Aorta (tissue), 5 donors: ENCODE results near the gene SYNGR1. TPM values are rescaled to one million over a fixed set of nuclear protein-coding genes. Genes with fewer than 3 reads are reported as not detected.

Experiments used
- ATAC-seq: fragments of 200-7000 bp; cut with Tn5 transposase; one replicate; pipeline ENCODE4 v1.9.1; 2022; ENCODE audit warnings: moderate library complexity; ENCODE audit not compliant: low FRiP score
- DNase-seq, 2 donors: peaks; one replicate each; pipeline ENCODE4 v3.0.0-alpha.2; 2020
- H3K27ac ChIP-seq, 2 donors: one replicate each; pipeline ENCODE4 v1.5.1; 2013; ENCODE audit warnings: low read length in 2 of 2, mild to moderate bottlenecking in 2 of 2, moderate library complexity in 2 of 2, control low read depth in 1 of 2, inconsistent platforms in 1 of 2, low read depth in 1 of 2
- H3K27me3 ChIP-seq, 2 donors: one replicate each; pipeline ENCODE4 v1.6.1; 2013; ENCODE audit warnings: control low read depth in 1 of 2, low read length in 1 of 2, mild to moderate bottlenecking in 1 of 2, moderate library complexity in 1 of 2; ENCODE audit not compliant: insufficient read depth in 2 of 2, control insufficient read depth in 1 of 2
- H3K36me3 ChIP-seq, 2 donors: one replicate each; pipeline ENCODE4 v1.6.1; 2013; ENCODE audit warnings: control low read depth in 1 of 2, low read length in 1 of 2, mild to moderate bottlenecking in 1 of 2; ENCODE audit not compliant: insufficient read depth in 2 of 2, control insufficient read depth in 1 of 2
- H3K4me1 ChIP-seq, 2 donors: one replicate each; pipeline ENCODE4 v1.6.1; 2013; ENCODE audit warnings: low read length in 2 of 2, control low read depth in 1 of 2, mild to moderate bottlenecking in 1 of 2, moderate library complexity in 1 of 2; ENCODE audit not compliant: insufficient read depth in 2 of 2, control insufficient read depth in 1 of 2
- H3K4me3 ChIP-seq, 2 donors: one replicate each; pipeline ENCODE4 v1.5.1; 2013; ENCODE audit warnings: low read length in 2 of 2, control low read depth in 1 of 2, mild to moderate bottlenecking in 1 of 2
- H3K9me3 ChIP-seq: one replicate; pipeline ENCODE4 v1.6.1; 2013; ENCODE audit warnings: mild to moderate bottlenecking, low read length; ENCODE audit not compliant: control insufficient read depth
- WGBS, 2 donors: extraction: QIAGEN DNeasy Blood & Tissue Kit; methylation state at CpG; one replicate each; pipeline ENCODE4 v1.1.7; 2013; 5-methylcytosine and 5-hydroxymethylcytosine counted together
- intact Hi-C, 2 donors: fragments of 100-400 bp; cut with DNase I; formaldehyde crosslinking; loops; one replicate each; pipeline versions ENCODE4 v1.14.2 to v1.15.0; 2022
- polyA plus RNA-seq, 2 donors: library from polyadenylated mRNA; stranded (reverse); fragments of 200-250 nt; gene quantifications; one replicate each; pipeline ENCODE4 v1.2.3, GENCODE V29; 2013
- total RNA-seq, 2 donors: library from RNA; stranded (reverse); fragmentation: NEBNext Ultra II Directional; extraction: Animal tissue kit (Norgen Biotek cat#: 25700); gene quantifications; one replicate each; pipeline ENCODE4 v1.2.1, GENCODE V29; 2021
- donor health status: healthy with polysubstance abuse.
- donor health status: Bipolar disorder and iron deficiency.
- donor health status: DM: no; HTN: no; CAD: no.
- donor health status: DM: no; HTN: no; CAD: no.
- donor health status: DM: yes; HTN: yes; CAD: no.

The SYNGR1 gene
- total and polyA plus RNA-seq, 4 donors, result 5.1 to 26.7 (median 17.0) TPM

GRCh38 chr22:39306456-39307361 lies 43.1 kb upstream of the SYNGR1 start:
- H3K4me3 ChIP-seq, result no peak overlapping the region
- ATAC-seq (no peak), DNase-seq (peak in 1 of 2 donors; percentile 71)
- WGBS, 2 donors, result 82 to 84% methylated on average over 14 of the region's 14 CpGs
- no peaks in the 10 kb centered on the region for H3K36me3 ChIP-seq
- intact Hi-C loops, result no loop called here
- no peaks in the 10 kb centered on the region for H3K9me3 ChIP-seq
- H3K27ac ChIP-seq, result no peak overlapping the region
- no peaks in the 10 kb centered on the region for H3K4me1 ChIP-seq
- no peaks in the 10 kb centered on the region for H3K27me3 ChIP-seq

DNA sequence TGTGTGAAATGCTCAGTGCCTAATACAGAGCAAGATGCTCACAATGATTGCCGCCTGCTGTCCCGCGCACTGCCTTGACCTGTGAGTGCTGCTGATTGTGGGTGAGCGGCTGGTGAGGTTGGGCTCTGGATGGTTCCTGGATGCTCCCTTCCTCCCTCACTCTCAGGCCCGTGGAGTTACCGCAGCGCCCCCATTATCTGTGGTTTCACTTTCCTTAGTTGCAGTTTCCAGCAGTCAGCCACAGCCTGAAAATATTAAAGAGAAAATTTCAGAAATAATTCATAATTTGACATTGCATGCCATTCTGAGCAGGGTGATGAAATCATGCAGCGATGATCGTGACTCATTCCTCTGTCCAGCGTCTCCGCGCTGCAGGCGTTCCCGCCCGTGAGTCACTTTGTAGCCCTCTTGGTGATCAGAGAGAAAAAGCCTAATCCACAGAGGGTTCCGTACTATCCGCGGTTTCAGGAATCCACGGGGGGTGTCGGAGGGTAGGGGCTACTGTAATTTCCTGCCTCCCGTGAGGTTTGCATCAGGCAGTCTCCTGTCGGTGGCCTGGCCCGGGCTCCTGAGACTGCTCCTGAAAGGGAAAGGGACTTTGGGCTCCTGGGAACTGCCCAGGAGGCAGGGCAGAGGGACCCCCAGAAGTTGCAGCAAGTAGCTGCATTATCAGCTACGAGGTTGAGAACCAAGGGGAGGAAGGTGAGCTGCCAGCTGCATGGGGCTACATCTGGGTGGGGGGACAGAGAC lies 41.0 kb upstream of the SYNGR1 start:
- no peaks in the 10 kb centered on the region for H3K4me1 ChIP-seq
- no peaks in the 10 kb centered on the region for H3K27me3 ChIP-seq
- H3K9me3 ChIP-seq, result no peaks in the 10 kb centered on the region
- H3K36me3 ChIP-seq, result peaks cover 4 to 12% of the 10 kb centered on the region in 2 donors
- peak; percentile 75 for ATAC-seq
- H3K4me3 ChIP-seq, result no peak overlapping the region
- 21 to 22% methylated on average over 24 of the region's 24 CpGs for WGBS, 2 donors
- peak overlapping the region in 1 of 2 donors; percentile 53 for H3K27ac ChIP-seq
- peak; percentile 90 to 93 for DNase-seq
- intact Hi-C loops, result no loop called here

DNA sequence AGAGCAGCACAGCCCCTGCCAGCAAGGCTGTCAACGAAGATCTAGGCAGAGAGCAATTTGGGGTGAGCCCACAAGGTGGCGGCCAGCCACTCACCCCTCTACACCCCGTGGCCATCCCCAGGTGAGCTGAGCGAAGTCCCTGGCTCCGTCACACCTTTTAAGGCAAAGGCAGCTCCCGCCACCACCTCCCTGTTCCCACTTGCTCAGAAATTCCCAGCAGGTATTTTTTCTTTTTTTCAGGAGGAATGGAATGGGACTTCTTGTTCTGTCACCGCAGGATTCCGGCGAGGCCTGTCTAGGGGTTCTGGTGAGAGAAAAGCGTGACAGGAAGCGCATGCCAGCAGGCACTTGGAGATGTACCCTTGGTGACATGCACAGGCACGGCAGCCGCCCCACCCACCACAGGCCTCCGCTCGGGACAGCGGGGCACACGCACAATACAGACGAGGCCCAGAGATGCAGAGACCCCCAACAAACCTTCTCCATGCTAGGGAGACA lies 40.4 kb upstream of the SYNGR1 start:
- peak in 1 of 2 donors; percentile 76 for DNase-seq
- Histone ChIP-seq H3K27ac (no peak overlapping the region), H3K4me3 (no peak overlapping the region), H3K36me3 (peaks cover 4 to 18% of the 10 kb centered on the region in 2 donors), H3K27me3 (no peaks in the 10 kb centered on the region), H3K9me3 (no peaks in the 10 kb centered on the region), H3K4me1 (no peaks in the 10 kb centered on the region)
- ATAC-seq, result no peak
- intact Hi-C loops, result no loop called here
- WGBS, 2 donors, result 84 to 90% methylated on average over 18 of the region's 18 CpGs

- H3K4me3 ChIP-seq, result no peak overlapping the region
- 81% methylated on average over 16 of the region's 16 CpGs for WGBS, 2 donors
- ATAC-seq, result no peak
Measured at GRCh38 chr22:39309881-39310714, 39.7 kb upstream of the SYNGR1 start.

GRCh38 chr22:39311592-39312400 lies 38.0 kb upstream of the SYNGR1 start:
- WGBS, 2 donors, result 86 to 90% methylated on average over 19 of the region's 19 CpGs
- Histone ChIP-seq H3K4me3 (no peak overlapping the region), H3K9me3 (no peaks in the 10 kb centered on the region), H3K36me3 (peaks cover 4 to 27% of the 10 kb centered on the region in 2 donors), H3K4me1 (no peaks in the 10 kb centered on the region), H3K27me3 (no peaks in the 10 kb centered on the region), H3K27ac (no peak overlapping the region)
- intact Hi-C loops, result loop anchor here (2.0 to 10.0 kb wide), 4 partner anchors 141 to 437 kb away; partner anchors contain the start of genes CBX6 (in 2 of the 2), ATF4 (in 1 of the 2) and CBX7 (in 1 of the 2)
- peak in 1 of 2 donors; percentile 77 for DNase-seq
- no peak for ATAC-seq

More at GRCh38 chr22:39309881-39310714, 39.7 kb upstream of the SYNGR1 start:
- Histone ChIP-seq H3K27me3 (no peaks in the 10 kb centered on the region), H3K4me1 (no peaks in the 10 kb centered on the region), H3K27ac (peak overlapping the region in 1 of 2 donors; percentile 5), H3K9me3 (no peaks in the 10 kb centered on the region), H3K36me3 (peaks cover 4 to 21% of the 10 kb centered on the region in 2 donors)
- DNase-seq, result peak in 1 of 2 donors; percentile 76
- intact Hi-C loops, result loop anchor here (2.0 to 10.0 kb wide), 4 partner anchors 139 to 435 kb away; partner anchors contain the start of genes CBX6 (in 2 of the 2), ATF4 (in 1 of the 2) and CBX7 (in 1 of the 2)

GRCh38 chr22:39312410-39312809 lies 37.4 kb upstream of the SYNGR1 start:
- H3K4me1 ChIP-seq, result no peaks in the 10 kb centered on the region
- 81 to 83% methylated on average over 5 of the region's 5 CpGs for WGBS, 2 donors
- H3K36me3 ChIP-seq, result peaks cover 4 to 29% of the 10 kb centered on the region in 2 donors
- no peak overlapping the region for H3K4me3 ChIP-seq
- H3K9me3 ChIP-seq, result no peaks in the 10 kb centered on the region
- DNase-seq, result peak in 1 of 2 donors; percentile 51
- H3K27ac ChIP-seq, result no peak overlapping the region
- intact Hi-C loops, result loop anchor here (5.0 to 10.0 kb wide), 3 partner anchors 160 to 438 kb away; partner anchors contain the start of genes CBX6 (in 2 of the 2), ATF4 (in 1 of the 2) and CBX7 (in 1 of the 2)
- ATAC-seq, result no peak
- H3K27me3 ChIP-seq, result no peaks in the 10 kb centered on the region

DNA sequence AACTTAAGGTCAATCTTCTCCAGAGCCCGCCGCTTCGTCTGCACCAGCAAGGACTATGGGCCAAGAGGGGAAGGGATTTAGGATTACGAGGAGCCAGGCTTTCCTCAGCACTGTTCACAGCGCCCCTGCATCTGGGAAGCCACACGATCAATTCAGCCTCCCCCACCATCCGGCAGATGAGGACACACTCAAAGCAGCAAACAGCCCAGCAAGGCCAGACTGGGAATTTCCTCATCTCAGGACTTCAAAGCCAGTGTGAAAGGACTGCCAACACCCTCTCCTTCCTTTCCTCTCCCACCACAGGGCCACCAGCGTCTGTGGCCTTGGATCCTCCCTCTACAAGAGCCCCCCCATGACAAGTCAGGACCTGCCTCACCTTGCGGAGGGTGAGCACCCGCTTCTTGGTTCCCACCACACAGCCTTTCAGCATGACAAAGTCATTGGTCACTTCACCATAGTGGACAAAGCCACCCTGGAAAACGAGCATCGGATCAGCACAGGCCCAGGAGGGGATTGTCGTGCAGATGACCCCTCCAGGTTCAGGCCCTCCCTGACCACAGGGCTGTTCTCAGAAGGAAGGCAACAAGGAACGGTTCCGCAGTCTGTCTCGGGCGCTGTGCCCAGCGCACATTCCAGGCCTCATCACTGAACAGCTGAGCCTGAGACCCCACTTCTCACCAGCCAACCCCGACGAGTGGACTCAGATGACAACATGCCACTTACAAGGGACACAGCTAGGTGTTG lies 36.4 kb upstream of the SYNGR1 start:
- H3K4me1 ChIP-seq, result no peaks in the 10 kb centered on the region
- peak in 1 of 2 donors; percentile 67 for DNase-seq
- no peak overlapping the region for H3K4me3 ChIP-seq
- no peaks in the 10 kb centered on the region for H3K27me3 ChIP-seq
- no peaks in the 10 kb centered on the region for H3K9me3 ChIP-seq
- H3K36me3 ChIP-seq, result peaks cover 4 to 29% of the 10 kb centered on the region in 2 donors
- no peak overlapping the region for H3K27ac ChIP-seq
- no peak for ATAC-seq
- intact Hi-C loops, result loop anchor here (5.0 to 10.0 kb wide), 3 partner anchors 161 to 439 kb away; partner anchors contain the start of genes CBX6 (in 2 of the 2), ATF4 (in 1 of the 2) and CBX7 (in 1 of the 2)
- 84 to 87% methylated on average over 20 of the region's 20 CpGs for WGBS, 2 donors
